Measurements from ENCODE around the gene ZBTB16. TPM values are rescaled to one million over a fixed set of nuclear protein-coding genes. Genes with fewer than 3 reads are reported as not detected.
A peak's percentile ranks its signal among the peaks of the same experiment; 100 is the strongest.

The ZBTB16 gene
- total RNA-seq, 2 donors from 2014 or later = 2.0 to 13.7 TPM

GRCh38 chr11:114162719-114163123, 103.2 kb downstream of the ZBTB16 start:
- H3K4me3 ChIP-seq = no peak overlapping the region
- DNase-seq = peak; percentile 90
- peaks cover 46% of the 10 kb centered on the region for H3K4me1 ChIP-seq
- H3K27me3 ChIP-seq = no peaks in the 10 kb centered on the region
- peak overlapping the region in 1 of 2 donors; percentile 67 for H3K9ac ChIP-seq (ENCODE audit: low read depth in 2 of 2, low read length in 2 of 2)
- H3K27ac ChIP-seq = peak overlapping the region; percentile 64
- no peaks in the 10 kb centered on the region for H3K9me3 ChIP-seq
- H3K36me3 ChIP-seq = no peaks in the 10 kb centered on the region
- TF ChIP-seq CTCF (IDR thresholded peaks at IDR 0.05) = no peak
- intact Hi-C loops (cut with DNase I) = no loop called here

- Histone ChIP-seq H3K27me3 (no peaks in the 10 kb centered on the region), H3K9ac (ENCODE audit: low read depth in 2 of 2, low read length in 2 of 2) (peak overlapping the region; percentile 44 to 62), H3K36me3 (no peaks in the 10 kb centered on the region), H3K9me3 (no peaks in the 10 kb centered on the region), H3K27ac (peak overlapping the region; percentile 64), H3K4me3 (no peak overlapping the region), H3K4me1 (peaks cover 49% of the 10 kb centered on the region)
- intact Hi-C loops (cut with DNase I) = no loop called here
- DNase-seq = no peak
- no peak for TF ChIP-seq CTCF (IDR thresholded peaks at IDR 0.05)
These were observed 103.7 kb downstream of the ZBTB16 start for GRCh38 chr11:114163229-114163631.

DNA sequence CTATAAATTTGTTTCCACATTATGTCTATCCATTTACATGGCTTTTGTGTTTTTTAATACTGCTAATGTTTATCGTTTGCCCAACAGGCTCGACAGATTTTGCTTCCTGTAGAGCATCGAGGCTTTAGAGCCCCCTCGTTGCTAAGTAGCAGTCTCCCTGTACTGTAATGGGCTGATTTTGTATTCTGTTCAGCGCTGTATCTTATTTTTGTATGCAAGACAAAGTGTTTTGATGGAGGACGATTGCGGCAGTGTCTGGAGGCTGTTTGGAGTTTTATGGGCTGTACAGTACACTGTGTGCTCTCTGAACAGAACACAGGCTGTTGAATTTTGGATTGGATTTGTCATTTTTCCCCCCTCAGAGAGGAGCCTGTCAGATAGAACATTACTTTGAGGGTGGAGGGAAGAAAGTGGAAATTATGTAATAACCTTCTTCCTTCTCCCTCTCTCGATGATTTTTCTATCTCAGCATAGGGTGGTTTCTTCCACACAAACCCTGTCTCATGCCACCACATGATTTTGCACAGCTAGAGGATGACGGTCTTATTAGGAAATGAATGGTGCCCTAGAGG, 104.4 kb downstream of the ZBTB16 start:
- H3K27ac ChIP-seq = peak overlapping the region; percentile 64
- peak overlapping the region; percentile 44 to 62 for H3K9ac ChIP-seq (ENCODE audit: low read depth in 2 of 2, low read length in 2 of 2)
- H3K36me3 ChIP-seq = no peaks in the 10 kb centered on the region
- H3K9me3 ChIP-seq = no peaks in the 10 kb centered on the region
- peaks cover 54% of the 10 kb centered on the region for H3K4me1 ChIP-seq
- H3K4me3 ChIP-seq = no peak overlapping the region
- no peak for TF ChIP-seq CTCF (IDR thresholded peaks at IDR 0.05)
- DNase-seq = no peak
- H3K27me3 ChIP-seq = no peaks in the 10 kb centered on the region
- intact Hi-C loops (cut with DNase I) = no loop called here

DNA sequence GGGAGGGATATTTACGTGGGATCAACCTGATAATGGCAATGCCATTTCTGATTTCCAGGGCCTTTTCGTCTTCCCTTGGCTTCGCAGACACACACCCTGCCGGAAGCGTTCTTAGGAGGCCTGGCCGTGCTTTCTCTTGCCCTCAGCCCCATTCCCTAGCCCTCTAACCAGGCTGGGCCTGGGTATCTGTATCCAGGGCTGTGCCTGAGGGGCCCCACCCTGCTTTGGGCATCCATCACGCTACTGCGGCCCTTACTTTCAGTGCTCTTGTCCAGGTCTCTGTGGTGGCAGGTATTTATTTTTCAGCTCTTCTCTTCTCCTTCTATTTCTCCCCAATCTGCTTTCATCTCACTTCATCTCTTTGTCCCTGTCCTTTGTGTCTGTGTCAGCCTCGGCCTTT, 105.0 kb downstream of the ZBTB16 start:
- intact Hi-C loops (cut with DNase I) = no loop called here
- Histone ChIP-seq H3K9me3 (no peaks in the 10 kb centered on the region), H3K27ac (peak overlapping the region; percentile 64), H3K9ac (ENCODE audit: low read depth in 2 of 2, low read length in 2 of 2) (peak overlapping the region in 1 of 2 donors; percentile 62), H3K27me3 (no peaks in the 10 kb centered on the region), H3K4me3 (no peak overlapping the region), H3K4me1 (peaks cover 53% of the 10 kb centered on the region), H3K36me3 (no peaks in the 10 kb centered on the region)
- TF ChIP-seq CTCF (IDR thresholded peaks at IDR 0.05) = no peak
- no peak for DNase-seq

DNA sequence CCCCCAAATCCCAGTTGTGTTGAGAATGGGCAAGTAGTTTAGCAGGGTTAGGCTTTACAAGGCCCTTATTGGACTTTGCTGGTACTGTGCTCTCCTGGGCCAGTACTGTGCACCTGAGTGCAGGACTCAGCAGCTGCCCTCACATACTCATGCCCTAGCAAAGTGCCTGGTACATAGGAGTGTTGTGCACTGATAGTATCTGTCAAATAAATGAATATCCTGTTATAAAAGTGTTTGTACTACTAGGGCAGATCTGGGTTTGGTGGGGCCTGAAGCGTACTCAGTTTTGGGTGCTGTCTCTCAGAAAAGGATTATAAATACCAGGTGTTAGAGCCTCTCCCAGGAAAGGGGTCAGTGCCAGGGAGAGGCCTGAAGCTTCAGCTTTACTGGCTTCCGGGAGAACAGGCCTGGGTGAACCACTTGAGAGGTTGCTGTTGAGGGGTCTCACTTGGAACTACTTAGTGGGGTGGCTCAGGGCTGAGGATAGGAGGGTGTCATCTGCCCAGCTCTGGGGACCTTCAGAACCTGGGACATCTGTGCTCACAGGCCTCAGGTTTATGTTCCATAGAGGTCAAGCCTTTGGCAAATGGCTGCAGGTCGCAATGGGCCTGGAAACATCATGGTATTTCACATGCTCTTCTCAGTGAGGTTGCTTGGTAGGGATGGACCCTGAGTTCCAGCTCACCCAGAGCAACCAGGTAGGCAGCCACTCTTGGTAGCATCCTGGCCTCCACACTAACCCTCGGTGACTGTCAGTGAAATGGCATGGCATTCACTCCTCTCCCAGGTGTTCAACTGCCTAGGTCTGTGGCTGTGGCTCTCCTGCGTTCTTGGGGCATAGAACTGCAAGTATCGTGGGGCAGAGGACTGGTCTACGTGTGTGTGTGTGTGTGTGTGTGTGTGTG, 106.1 kb downstream of the ZBTB16 start:
- no peaks in the 10 kb centered on the region for H3K27me3 ChIP-seq
- H3K36me3 ChIP-seq = no peaks in the 10 kb centered on the region
- DNase-seq = no peak
- H3K9me3 ChIP-seq = no peaks in the 10 kb centered on the region
- peak overlapping the region; percentile 32 to 62 for H3K9ac ChIP-seq (ENCODE audit: low read depth in 2 of 2, low read length in 2 of 2)
- no peak overlapping the region for H3K4me3 ChIP-seq
- peaks cover 48% of the 10 kb centered on the region for H3K4me1 ChIP-seq
- H3K27ac ChIP-seq = peak overlapping the region; percentile 64
- intact Hi-C loops (cut with DNase I) = no loop called here
- TF ChIP-seq CTCF (IDR thresholded peaks at IDR 0.05) = no peak
